H9 (cell line): ENCODE data around the gene PPM1N. TPM values are rescaled to one million over a fixed set of nuclear protein-coding genes. Genes with fewer than 3 reads are reported as not detected.

Experiments used
- DNase-seq: peaks from one replicate; pipeline ENCODE4 v3.0.0-alpha.2; 2017
- H2AFZ ChIP-seq: one replicate; pipeline ENCODE4 v1.6.1; 2013; ENCODE audit warnings: mild to moderate bottlenecking, low read length, control low read depth, moderate library complexity
- H2AK5ac ChIP-seq: 2 replicates; pipeline ENCODE4 v1.6.1; 2013; ENCODE audit warnings: low read length, control low read depth, mixed read lengths; ENCODE audit not compliant: insufficient read length
- H2BK120ac ChIP-seq: one replicate; pipeline ENCODE4 v1.6.1; 2013; ENCODE audit warnings: low read depth, mild to moderate bottlenecking, low read length, control low read depth, inconsistent platforms; ENCODE audit not compliant: poor library complexity, severe bottlenecking
- H2BK12ac ChIP-seq: 2 replicates; pipeline ENCODE4 v1.6.1; 2013; ENCODE audit warnings: low read length, control low read depth, mixed read lengths, low read depth; ENCODE audit not compliant: insufficient read length
- H2BK15ac ChIP-seq: 2 replicates; pipeline ENCODE4 v1.6.1; 2013; ENCODE audit warnings: low read depth, low read length, control low read depth
- H2BK20ac ChIP-seq: one replicate; pipeline ENCODE4 v1.6.1; 2013; ENCODE audit warnings: low read depth, mild to moderate bottlenecking, low read length, control low read depth, inconsistent platforms; ENCODE audit not compliant: poor library complexity, severe bottlenecking
- H2BK5ac ChIP-seq: 2 replicates; pipeline ENCODE4 v1.6.1; 2013; ENCODE audit warnings: low read length, control low read depth, mixed read lengths; ENCODE audit not compliant: insufficient read length
- H3K14ac ChIP-seq: 2 replicates; pipeline ENCODE4 v1.6.1; 2013; ENCODE audit warnings: low read length, control low read depth; ENCODE audit not compliant: insufficient read depth
- H3K18ac ChIP-seq: 2 replicates; pipeline ENCODE4 v1.6.1; 2013; ENCODE audit warnings: low read depth, mild to moderate bottlenecking, mixed read lengths, low read length, control low read depth; ENCODE audit not compliant: insufficient read length
- H3K23ac ChIP-seq: 2 replicates; pipeline ENCODE4 v1.6.1; 2013; ENCODE audit warnings: low read length, control low read depth, mixed read lengths, low read depth; ENCODE audit not compliant: insufficient read length
- H3K23me2 ChIP-seq: 2 replicates; pipeline ENCODE4 v1.6.1; 2013; ENCODE audit warnings: low read depth, mild to moderate bottlenecking, mixed read lengths, low read length, control low read depth; ENCODE audit not compliant: insufficient read length, poor library complexity, severe bottlenecking
- H3K27ac ChIP-seq: 2 replicates; pipeline ENCODE4 v1.5.1; 2013; ENCODE audit warnings: low read length, control low read depth, mixed read lengths, low read depth; ENCODE audit not compliant: insufficient read length
- H3K27me3 ChIP-seq: 2 replicates; pipeline ENCODE4 v1.6.1; 2013; ENCODE audit warnings: low read length, control low read depth, inconsistent platforms; ENCODE audit not compliant: insufficient read depth
- H3K4ac ChIP-seq: 2 replicates; pipeline ENCODE4 v1.6.1; 2013; ENCODE audit warnings: low read depth, mild to moderate bottlenecking, control low read depth, inconsistent platforms, low read length, moderate library complexity
- H3K4me1 ChIP-seq: 2 replicates; pipeline ENCODE4 v1.6.1; 2013; ENCODE audit warnings: low read length, control low read depth, inconsistent platforms; ENCODE audit not compliant: insufficient read depth
- H3K4me2 ChIP-seq: 2 replicates; pipeline ENCODE4 v1.6.1; 2013; ENCODE audit warnings: low read length, control low read depth, mixed read lengths; ENCODE audit not compliant: insufficient read length, insufficient read depth
- H3K56ac ChIP-seq: 2 replicates; pipeline ENCODE4 v1.6.1; 2013; ENCODE audit warnings: low read depth, mild to moderate bottlenecking, mixed read lengths, low read length, control low read depth; ENCODE audit not compliant: insufficient read length
- H3K79me1 ChIP-seq: 2 replicates; pipeline ENCODE4 v1.6.1; 2013; ENCODE audit warnings: low read depth, mild to moderate bottlenecking, moderate library complexity, low read length, control low read depth, inconsistent platforms; ENCODE audit not compliant: insufficient read depth, poor library complexity, severe bottlenecking
- H3K79me2 ChIP-seq: 2 replicates; pipeline ENCODE4 v1.6.1; 2013; ENCODE audit warnings: low read length, control low read depth, inconsistent platforms; ENCODE audit not compliant: insufficient read depth
- H3K9ac ChIP-seq: 2 replicates; pipeline ENCODE4 v1.6.1; 2013; ENCODE audit warnings: low read length, control low read depth, mixed read lengths; ENCODE audit not compliant: insufficient read length; ENCODE audit errors: extremely low read depth
- H3K9me3 ChIP-seq: one replicate; pipeline ENCODE4 v1.6.1; 2013; ENCODE audit warnings: low read depth, low read length, inconsistent platforms; ENCODE audit not compliant: control insufficient read depth
- H3T11ph ChIP-seq: one replicate; pipeline ENCODE4 v1.6.1; 2013; ENCODE audit warnings: mild to moderate bottlenecking, low read length, control low read depth, inconsistent platforms
- H4K20me1 ChIP-seq: one replicate; pipeline ENCODE4 v1.6.1; 2013; ENCODE audit not compliant: control insufficient read depth, insufficient read length, insufficient read depth
- H4K5ac ChIP-seq: 2 replicates; pipeline ENCODE4 v1.6.1; 2013; ENCODE audit warnings: low read depth, mild to moderate bottlenecking, mixed read lengths, low read length, control low read depth; ENCODE audit not compliant: insufficient read length
- H4K8ac ChIP-seq: replicated peaks from 2 replicates; pipeline ENCODE4 v1.6.1; 2013; ENCODE audit warnings: low read length, control low read depth, mixed read lengths, low read depth; ENCODE audit not compliant: insufficient read length
- H4K91ac ChIP-seq: 2 replicates; pipeline ENCODE4 v1.6.1; 2013; ENCODE audit warnings: low read depth, mild to moderate bottlenecking, moderate library complexity, mixed read lengths, low read length, control low read depth; ENCODE audit not compliant: insufficient read length
- H3K27ac Mint-ChIP-seq, 3 experiments: 2 replicates in 2 of 3; 3 replicates in 1 of 3; pipeline ENCODE4 v1.8.0; 2020 to 2021; ENCODE audit warnings: mixed read lengths in 3 of 3, mild to moderate bottlenecking in 1 of 3, moderate library complexity in 1 of 3
- H3K27me3 Mint-ChIP-seq: 2 replicates; pipeline ENCODE4 v1.8.0; 2021; ENCODE audit warnings: low read depth, mild to moderate bottlenecking, moderate library complexity, mixed read lengths
- H3K36me3 Mint-ChIP-seq, 3 experiments: 2 replicates in 2 of 3; 3 replicates in 1 of 3; pipeline ENCODE4 v1.8.0; 2020 to 2021; ENCODE audit warnings: low read depth in 3 of 3, mixed read lengths in 3 of 3; ENCODE audit not compliant: insufficient read depth in 1 of 3
- H3K4me1 Mint-ChIP-seq, 2 experiments: 2 replicates each; pipeline ENCODE4 v1.8.0; 2020; ENCODE audit warnings: mixed read lengths in 2 of 2
- H3K4me3 Mint-ChIP-seq, 2 experiments: 2 replicates in 1 of 2; 3 replicates in 1 of 2; pipeline ENCODE4 v1.8.0; 2020 to 2021; ENCODE audit warnings: mild to moderate bottlenecking in 2 of 2, mixed read lengths in 2 of 2, moderate library complexity in 1 of 2
- H3K9me3 Mint-ChIP-seq, 2 experiments: 2 replicates in 1 of 2; 3 replicates in 1 of 2; pipeline ENCODE4 v1.8.0; 2020; ENCODE audit warnings: mild to moderate bottlenecking in 2 of 2, mixed read lengths in 2 of 2, moderate library complexity in 1 of 2
- CTCF ChIP-seq: fragments of 200-600 bp; sonication (generic); conservative IDR thresholded peaks from 3 replicates; pipeline ENCODE4 v1.8.0; 2021; ENCODE audit warnings: antibody characterized with exemption, mild to moderate bottlenecking
- WGBS: extraction: QIAGEN DNeasy Blood & Tissue Kit; methylation state at CpG from one replicate; pipeline ENCODE4 v1.1.7; 2013; ENCODE audit warnings: missing lambda C conversion rate, low lambda C conversion rate, mixed read lengths; ENCODE audit not compliant: insufficient read length; ENCODE audit errors: extremely low coverage; 5-methylcytosine and 5-hydroxymethylcytosine counted together
- total RNA-seq: library from RNA; stranded (reverse); gene quantifications from 2 replicates; pipeline ENCODE4 v1.2.1, GENCODE V29; 2021

Gene PPM1N
- total RNA-seq, 1 experiment from 2014 or later: 7.7 TPM

- no peak overlapping the region for H3K23ac ChIP-seq
- DNase-seq: no peak
- no peaks in the 10 kb centered on the region for H3K79me1 ChIP-seq
- H2BK20ac ChIP-seq: no peak overlapping the region
- no peak overlapping the region for H3K9ac ChIP-seq
- no peak overlapping the region for H2AFZ ChIP-seq
- no peak overlapping the region for H3K4me3 Mint-ChIP-seq
- H3K27ac ChIP-seq: no peak overlapping the region
- peaks cover 15 to 25% of the 10 kb centered on the region in 2 experiments for H3K4me1 Mint-ChIP-seq
- no peak overlapping the region for H3K4me2 ChIP-seq
- H4K8ac ChIP-seq: no peak overlapping the region
- H3K9me3 Mint-ChIP-seq: peaks cover 4 to 11% of the 10 kb centered on the region in 2 experiments; a peak in 4 of 5 replicates
- H4K5ac ChIP-seq: no peak overlapping the region
- peaks cover 5% of the 10 kb centered on the region for H3K23me2 ChIP-seq
- H3K27me3 Mint-ChIP-seq: peaks cover 42% of the 10 kb centered on the region
- no peaks in the 10 kb centered on the region for H3K79me2 ChIP-seq
- H3K9me3 ChIP-seq: no peaks in the 10 kb centered on the region
- no peak overlapping the region for H3K56ac ChIP-seq
- H2BK12ac ChIP-seq: no peak overlapping the region
- no peaks in the 10 kb centered on the region; a peak in 1 of 7 replicates for H3K36me3 Mint-ChIP-seq
- WGBS: no CpG with 5 or more reads among the region's 7 CpGs
- H3K27me3 ChIP-seq: no peaks in the 10 kb centered on the region; the same call in 1 of the 2 replicates
- H3K27ac Mint-ChIP-seq: no peak overlapping the region
- H2BK15ac ChIP-seq: no peak overlapping the region
- no peak overlapping the region for H4K91ac ChIP-seq
- H2AK5ac ChIP-seq: no peak overlapping the region
- peaks cover 2% of the 10 kb centered on the region; the same call in 1 of the 2 replicates for H3K4me1 ChIP-seq
- no peak overlapping the region for H3K4ac ChIP-seq
- H2BK5ac ChIP-seq: no peak overlapping the region
- TF ChIP-seq CTCF: no peak
- H2BK120ac ChIP-seq: no peak overlapping the region
- H3T11ph ChIP-seq: no peak overlapping the region
- H4K20me1 ChIP-seq: no peaks in the 10 kb centered on the region
- H3K18ac ChIP-seq: peak overlapping the region; percentile 71
- H3K14ac ChIP-seq: no peak overlapping the region
These were observed 49.4 kb upstream of the PPM1N start for GRCh38 chr19:45448887-45449299.
